HFF-Myc (cell line): ENCODE data around the gene BRMS1.

Source experiments
- DNase-seq: peaks from one replicate; pipeline ENCODE4 v3.0.0-alpha.2; 2011; ENCODE audit warnings: low read depth; ENCODE audit errors: extremely low read depth
- H3K4me3 ChIP-seq: replicated peaks from 2 replicates; pipeline ENCODE4 v1.5.1; 2011; ENCODE audit warnings: low read depth, mild to moderate bottlenecking, control low read depth, low read length
- CTCF ChIP-seq: IDR thresholded peaks from 2 replicates; pipeline ENCODE4 v1.5.1; 2012; ENCODE audit warnings: mild to moderate bottlenecking, low read depth, low read length, control low read depth; ENCODE audit errors: missing control alignments

The BRMS1 gene

GRCh38 chr11:66338276-66339161, 6.4 kb downstream of the BRMS1 start:
- no peak for TF ChIP-seq CTCF
- no peak for DNase-seq
- no peak overlapping the region for H3K4me3 ChIP-seq

GRCh38 chr11:66337103-66337899, 7.6 kb downstream of the BRMS1 start:
- peak overlapping the region; percentile 89 for H3K4me3 ChIP-seq
- DNase-seq = no peak
- no peak for TF ChIP-seq CTCF

GRCh38 chr11:66336234-66337102, 8.4 kb downstream of the BRMS1 start, which contains the start of gene RIN1:
Gene RIN1 (minus strand): TSS chr11:66336434. CDS start chr11:66336402, 32 bp downstream.
- DNase-seq = peak; percentile 97
- TF ChIP-seq CTCF = peak; percentile 21
- peak within 1 kb of the TSS; percentile 89 for H3K4me3 ChIP-seq

- H3K4me3 ChIP-seq = peak overlapping the region; percentile 89
- no peak for DNase-seq
- no peak for TF ChIP-seq CTCF
These were observed 9.2 kb downstream of the BRMS1 start for GRCh38 chr11:66335531-66336233.

GRCh38 chr11:66334605-66335442, 10.1 kb downstream of the BRMS1 start:
- no peak for TF ChIP-seq CTCF
- peak overlapping the region; percentile 89 for H3K4me3 ChIP-seq

More at GRCh38 chr11:66334605-66335442, 10.1 kb downstream of the BRMS1 start:
- DNase-seq = no peak
